BE2C (cell line): ENCODE measurements around the gene C1QA.

Experiments used
- DNase-seq: peaks from one replicate; pipeline ENCODE4 v3.0.0-alpha.2; 2020
- H3K27me3 ChIP-seq: fragments of 250-450 bp; sonication (Bioruptor Pico); 2 replicates; pipeline ENCODE4 v1.5.1; 2020; ENCODE audit warnings: mild to moderate bottlenecking
- H3K36me3 ChIP-seq: fragments of 250-450 bp; sonication (Bioruptor Pico); 2 replicates; pipeline ENCODE4 v1.5.1; 2020; ENCODE audit warnings: mild to moderate bottlenecking
- H3K4me1 ChIP-seq: fragments of 250-450 bp; sonication (Bioruptor Pico); 2 replicates; pipeline ENCODE4 v1.5.1; 2020
- H3K4me3 ChIP-seq: 2 replicates; pipeline ENCODE4 v1.5.1; 2011; ENCODE audit warnings: low read depth, low read length
- H3K9me3 ChIP-seq: fragments of 250-450 bp; sonication (Bioruptor Pico); 2 replicates; pipeline ENCODE4 v1.5.1; 2020
- TF ChIP-seq, protein P1 (sequence below): IDR thresholded peaks from 2 replicates; pipeline ENCODE4 v1.5.1; 2012; ENCODE audit warnings: mild to moderate bottlenecking, low read depth, low read length

The C1QA gene

DNA sequence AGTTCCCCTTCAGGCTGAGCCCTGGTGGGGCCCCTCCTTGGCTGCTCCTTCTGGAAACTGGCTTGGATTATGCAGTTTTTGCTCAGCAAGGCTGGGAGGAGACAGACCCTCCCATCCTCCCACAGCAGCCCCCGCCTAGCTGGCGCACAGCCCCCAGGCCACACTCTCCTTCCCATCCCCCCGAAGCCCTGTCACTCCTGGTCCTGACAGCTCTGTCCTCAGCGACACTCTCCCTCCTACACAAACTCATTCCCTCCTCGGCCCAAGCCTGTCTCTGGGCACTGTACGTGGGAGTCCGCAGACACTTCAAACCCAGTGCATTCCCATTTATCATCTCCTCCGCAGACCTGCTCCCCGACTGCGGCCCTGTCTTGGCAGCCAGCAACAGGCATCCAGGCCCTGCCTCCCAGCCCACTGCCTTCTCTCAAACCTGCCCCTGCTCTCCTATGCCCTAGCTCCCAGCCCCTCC is 49.2 kb downstream of the C1QA start:
- no peaks in the 10 kb centered on the region for H3K27me3 ChIP-seq
- H3K4me3 ChIP-seq, result no peak overlapping the region
- TF ChIP-seq, protein P1, sequence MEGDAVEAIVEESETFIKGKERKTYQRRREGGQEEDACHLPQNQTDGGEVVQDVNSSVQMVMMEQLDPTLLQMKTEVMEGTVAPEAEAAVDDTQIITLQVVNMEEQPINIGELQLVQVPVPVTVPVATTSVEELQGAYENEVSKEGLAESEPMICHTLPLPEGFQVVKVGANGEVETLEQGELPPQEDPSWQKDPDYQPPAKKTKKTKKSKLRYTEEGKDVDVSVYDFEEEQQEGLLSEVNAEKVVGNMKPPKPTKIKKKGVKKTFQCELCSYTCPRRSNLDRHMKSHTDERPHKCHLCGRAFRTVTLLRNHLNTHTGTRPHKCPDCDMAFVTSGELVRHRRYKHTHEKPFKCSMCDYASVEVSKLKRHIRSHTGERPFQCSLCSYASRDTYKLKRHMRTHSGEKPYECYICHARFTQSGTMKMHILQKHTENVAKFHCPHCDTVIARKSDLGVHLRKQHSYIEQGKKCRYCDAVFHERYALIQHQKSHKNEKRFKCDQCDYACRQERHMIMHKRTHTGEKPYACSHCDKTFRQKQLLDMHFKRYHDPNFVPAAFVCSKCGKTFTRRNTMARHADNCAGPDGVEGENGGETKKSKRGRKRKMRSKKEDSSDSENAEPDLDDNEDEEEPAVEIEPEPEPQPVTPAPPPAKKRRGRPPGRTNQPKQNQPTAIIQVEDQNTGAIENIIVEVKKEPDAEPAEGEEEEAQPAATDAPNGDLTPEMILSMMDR, result no peak
- no peaks in the 10 kb centered on the region for H3K36me3 ChIP-seq
- DNase-seq, result no peak
- no peaks in the 10 kb centered on the region for H3K4me1 ChIP-seq
- no peaks in the 10 kb centered on the region for H3K9me3 ChIP-seq

DNA sequence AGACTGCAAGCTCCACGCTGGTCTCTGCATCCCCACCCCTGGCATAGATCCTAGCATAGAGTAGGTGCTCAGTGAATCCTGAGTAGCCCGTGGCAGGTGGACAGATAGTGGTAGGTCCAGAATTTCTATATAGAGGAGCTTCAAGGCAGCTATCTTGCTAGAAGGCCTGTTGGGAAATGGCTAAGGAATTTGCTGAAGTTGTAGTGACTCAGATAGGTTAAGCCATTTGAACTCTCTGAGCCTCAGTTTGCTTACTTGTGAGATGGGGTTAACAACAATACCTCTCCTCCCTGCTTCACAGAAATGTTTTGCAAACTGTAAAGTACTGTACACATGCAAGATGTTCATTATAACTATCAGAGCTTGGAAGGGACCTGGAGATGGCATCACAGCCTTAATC is 50.8 kb downstream of the C1QA start:
- no peaks in the 10 kb centered on the region for H3K27me3 ChIP-seq
- TF ChIP-seq, protein P1, result no peak

GRCh38 chr1:22688466-22688865 is 52.0 kb downstream of the C1QA start:
- H3K9me3 ChIP-seq, result no peaks in the 10 kb centered on the region
- H3K4me1 ChIP-seq, result no peaks in the 10 kb centered on the region
- H3K36me3 ChIP-seq, result no peaks in the 10 kb centered on the region
- no peak overlapping the region for H3K4me3 ChIP-seq
- H3K27me3 ChIP-seq, result no peaks in the 10 kb centered on the region
- DNase-seq, result no peak
- TF ChIP-seq, protein P1, result no peak

More for the DNA sequence above, 50.8 kb downstream of the C1QA start:
- no peaks in the 10 kb centered on the region for H3K9me3 ChIP-seq
- H3K4me1 ChIP-seq, result no peaks in the 10 kb centered on the region
- DNase-seq, result no peak
- no peak overlapping the region for H3K4me3 ChIP-seq
- H3K36me3 ChIP-seq, result no peaks in the 10 kb centered on the region
